ENCODE data around the gene CDON.

The CDON gene

GRCh38 chr11:125971618-125972017 lies 91.0 kb downstream of the CDON start:
- Histone ChIP-seq H3K27ac (no peak overlapping the region), H3K4me3 (no peak overlapping the region)

- H3K27ac ChIP-seq = no peak overlapping the region
- H3K4me3 ChIP-seq = no peak overlapping the region
Measured at GRCh38 chr11:125968354-125968753, 94.3 kb downstream of the CDON start.

- Histone ChIP-seq H3K27ac (no peak overlapping the region), H3K4me3 (no peak overlapping the region)
Measured at GRCh38 chr11:125967515-125967914, 95.2 kb downstream of the CDON start.

- no peak overlapping the region for H3K4me3 ChIP-seq
- H3K27ac ChIP-seq = no peak overlapping the region
Measured at GRCh38 chr11:125960771-125961170, 101.9 kb downstream of the CDON start.

- Histone ChIP-seq H3K27ac (no peak overlapping the region), H3K4me3 (no peak overlapping the region)
Measured at GRCh38 chr11:125959931-125960330, 102.7 kb downstream of the CDON start.

GRCh38 chr11:125959511-125959910 lies 103.2 kb downstream of the CDON start:
- no peak overlapping the region for H3K27ac ChIP-seq
- no peak overlapping the region for H3K4me3 ChIP-seq

GRCh38 chr11:125958872-125959400 lies 103.7 kb downstream of the CDON start:
- Histone ChIP-seq H3K27ac (no peak overlapping the region), H3K4me3 (no peak overlapping the region)

- H3K27ac ChIP-seq = peak overlapping the region in 1 of 21 experiments; percentile 62
- peak overlapping the region in 1 of 7 experiments; percentile 6 for H3K4me3 ChIP-seq
Measured at GRCh38 chr11:125957618-125958332, 104.9 kb downstream of the CDON start.

GRCh38 chr11:125956391-125957134 lies 106.1 kb downstream of the CDON start:
- no peak overlapping the region for H3K4me3 ChIP-seq
- peak overlapping the region in 8 of 21 experiments; percentile 1 to 72 (median 33) for H3K27ac ChIP-seq

- no peak overlapping the region for H3K4me3 ChIP-seq
- peak overlapping the region in 2 of 21 experiments; percentile 33 to 72 for H3K27ac ChIP-seq
Measured at GRCh38 chr11:125955856-125956255, 106.8 kb downstream of the CDON start.

- Histone ChIP-seq H3K4me3 (no peak overlapping the region), H3K27ac (no peak overlapping the region)
Measured at GRCh38 chr11:125954945-125955640, 107.6 kb downstream of the CDON start.

GRCh38 chr11:125954123-125954944 lies 108.3 kb downstream of the CDON start:
- Histone ChIP-seq H3K4me3 (no peak overlapping the region), H3K27ac (peak overlapping the region in 2 of 21 experiments; percentile 77 to 82)

GRCh38 chr11:125953401-125953935 lies 109.2 kb downstream of the CDON start:
- Histone ChIP-seq H3K4me3 (peak overlapping the region in 1 of 7 experiments; percentile 20), H3K27ac (peak overlapping the region in 11 of 21 experiments; percentile 16 to 82 (median 63))

GRCh38 chr11:125952973-125953372 lies 109.7 kb downstream of the CDON start:
- Histone ChIP-seq H3K27ac (peak overlapping the region in 14 of 21 experiments; percentile 1 to 82 (median 58)), H3K4me3 (peak overlapping the region in 1 of 7 experiments; percentile 20)

- Histone ChIP-seq H3K4me3 (peak overlapping the region in 1 of 7 experiments; percentile 6), H3K27ac (peak overlapping the region in 11 of 21 experiments; percentile 1 to 83 (median 63))
Measured at GRCh38 chr11:125952559-125952958, 110.1 kb downstream of the CDON start.

- H3K27ac ChIP-seq = peak overlapping the region in 12 of 21 experiments; percentile 8 to 83 (median 72)
Measured at GRCh38 chr11:125951731-125952130, 110.9 kb downstream of the CDON start.

GRCh38 chr11:125950696-125951651 lies 111.7 kb downstream of the CDON start:
- Histone ChIP-seq H3K4me3 (no peak overlapping the region), H3K27ac (peak overlapping the region in 10 of 21 experiments; percentile 2 to 83 (median 46))

More at GRCh38 chr11:125951731-125952130, 110.9 kb downstream of the CDON start:
- no peak overlapping the region for H3K4me3 ChIP-seq

- H3K4me3 ChIP-seq = no peak overlapping the region
- H3K27ac ChIP-seq = peak overlapping the region in 1 of 21 experiments; percentile 6
Measured at GRCh38 chr11:125950178-125950490, 112.5 kb downstream of the CDON start.
